ENCODE data around the gene BBS2.

Gene BBS2

GRCh38 chr16:56520251-56520577 lies 390 bp upstream of the BBS2 start:
- TF ChIP-seq, protein P1, sequence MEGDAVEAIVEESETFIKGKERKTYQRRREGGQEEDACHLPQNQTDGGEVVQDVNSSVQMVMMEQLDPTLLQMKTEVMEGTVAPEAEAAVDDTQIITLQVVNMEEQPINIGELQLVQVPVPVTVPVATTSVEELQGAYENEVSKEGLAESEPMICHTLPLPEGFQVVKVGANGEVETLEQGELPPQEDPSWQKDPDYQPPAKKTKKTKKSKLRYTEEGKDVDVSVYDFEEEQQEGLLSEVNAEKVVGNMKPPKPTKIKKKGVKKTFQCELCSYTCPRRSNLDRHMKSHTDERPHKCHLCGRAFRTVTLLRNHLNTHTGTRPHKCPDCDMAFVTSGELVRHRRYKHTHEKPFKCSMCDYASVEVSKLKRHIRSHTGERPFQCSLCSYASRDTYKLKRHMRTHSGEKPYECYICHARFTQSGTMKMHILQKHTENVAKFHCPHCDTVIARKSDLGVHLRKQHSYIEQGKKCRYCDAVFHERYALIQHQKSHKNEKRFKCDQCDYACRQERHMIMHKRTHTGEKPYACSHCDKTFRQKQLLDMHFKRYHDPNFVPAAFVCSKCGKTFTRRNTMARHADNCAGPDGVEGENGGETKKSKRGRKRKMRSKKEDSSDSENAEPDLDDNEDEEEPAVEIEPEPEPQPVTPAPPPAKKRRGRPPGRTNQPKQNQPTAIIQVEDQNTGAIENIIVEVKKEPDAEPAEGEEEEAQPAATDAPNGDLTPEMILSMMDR (IDR thresholded peaks at IDR 0.05; ENCODE audit: insufficient read depth, missing control alignments): no peak
- FAIRE-seq (no peak), DNase-seq (ENCODE audit: insufficient read length, low spot score) (no peak)

DNA sequence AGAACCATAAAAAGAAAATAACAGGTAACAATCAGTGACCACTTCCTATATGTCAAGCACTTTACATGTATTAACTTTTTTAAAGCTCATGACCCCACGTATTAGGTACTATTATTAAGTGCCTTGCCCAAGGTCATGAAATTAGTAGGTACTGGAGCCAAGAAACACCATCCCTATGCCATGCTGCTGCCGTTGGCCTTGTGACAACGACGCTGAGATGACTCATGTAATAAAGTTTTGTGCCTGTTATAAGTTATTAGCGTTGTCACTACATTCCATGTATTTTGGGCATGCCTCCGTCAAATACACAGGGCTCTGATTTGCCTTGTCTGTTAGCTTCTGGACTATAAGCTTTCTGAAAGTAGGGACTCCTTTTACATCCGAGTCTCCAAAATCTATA lies 1.4 kb downstream of the BBS2 start:
- DNase-seq (ENCODE audit: insufficient read length, low spot score) (no peak), FAIRE-seq (no peak)
- TF ChIP-seq, protein P1 (IDR thresholded peaks at IDR 0.05; ENCODE audit: insufficient read depth, missing control alignments): no peak

DNA sequence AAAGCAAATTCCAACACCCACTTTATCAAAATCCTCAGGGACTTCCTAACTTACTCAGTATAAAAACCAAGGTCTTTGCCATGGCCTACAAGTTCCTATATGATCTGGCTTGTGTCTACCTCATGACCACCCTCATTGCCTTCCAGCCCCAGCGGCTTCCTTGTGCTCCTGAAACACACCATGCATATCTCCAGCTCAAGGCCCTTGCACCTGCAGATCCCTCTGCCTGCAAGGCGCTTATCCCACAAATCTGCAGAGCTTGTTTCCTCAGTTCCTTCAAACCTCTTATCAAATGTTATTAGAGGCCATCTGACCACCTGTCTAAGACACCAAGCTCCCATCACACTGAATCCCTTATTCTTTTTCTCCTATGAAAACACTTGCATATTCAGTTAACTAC lies 2.6 kb downstream of the BBS2 start:
- TF ChIP-seq, protein P1 (IDR thresholded peaks at IDR 0.05; ENCODE audit: insufficient read depth, missing control alignments): no peak
- FAIRE-seq (no peak), DNase-seq (ENCODE audit: insufficient read length, low spot score) (no peak)

GRCh38 chr16:56515665-56516064 lies 4.2 kb downstream of the BBS2 start:
- DNase-seq (ENCODE audit: insufficient read length, low spot score) (no peak), FAIRE-seq (no peak)
- TF ChIP-seq, protein P1 (IDR thresholded peaks at IDR 0.05; ENCODE audit: insufficient read depth, missing control alignments): no peak

DNA sequence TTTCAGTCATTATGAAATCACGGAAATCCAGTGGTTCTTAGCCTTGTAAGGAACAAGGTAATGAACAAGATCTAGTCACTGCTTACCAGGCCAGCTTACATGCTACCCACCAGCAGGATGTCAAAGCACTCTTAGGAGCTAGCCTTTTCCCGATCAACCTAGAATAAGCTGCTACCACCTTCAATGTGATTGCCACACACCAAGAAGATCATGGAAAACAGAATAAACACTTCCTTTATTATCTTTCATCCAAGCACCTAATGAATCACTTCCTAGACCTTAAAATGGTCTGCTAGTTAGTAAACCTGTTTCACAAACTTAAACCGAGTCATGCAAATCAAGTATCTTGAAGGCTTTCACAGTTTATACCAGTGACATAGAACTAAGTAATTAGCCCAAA lies 5.0 kb downstream of the BBS2 start:
- TF ChIP-seq, protein P1 (IDR thresholded peaks at IDR 0.05; ENCODE audit: insufficient read depth, missing control alignments): no peak
- no peak for FAIRE-seq
- no peak for DNase-seq (ENCODE audit: insufficient read length, low spot score)

DNA sequence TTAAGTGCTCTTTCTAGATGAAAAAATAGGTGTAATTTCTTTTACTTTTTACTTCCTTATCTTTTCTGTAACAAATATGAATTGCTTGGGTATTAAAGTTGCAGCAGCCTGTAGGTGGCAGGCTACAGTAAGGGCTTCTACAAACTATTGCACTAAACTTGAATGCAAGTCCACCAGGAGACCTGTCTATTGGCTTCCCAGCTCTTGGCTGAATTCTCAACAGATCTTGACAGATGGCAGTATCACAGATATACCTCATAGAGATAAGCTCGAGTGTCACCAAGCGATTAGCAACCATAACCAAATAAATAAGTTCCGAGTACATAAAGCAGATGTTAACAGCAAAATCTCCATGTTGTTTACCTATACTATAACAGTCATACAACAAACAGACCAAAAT lies 5.9 kb downstream of the BBS2 start:
- no peak for DNase-seq (ENCODE audit: insufficient read length, low spot score)
- no peak for FAIRE-seq
- TF ChIP-seq, protein P1 (IDR thresholded peaks at IDR 0.05; ENCODE audit: insufficient read depth, missing control alignments): peak; percentile 88

DNA sequence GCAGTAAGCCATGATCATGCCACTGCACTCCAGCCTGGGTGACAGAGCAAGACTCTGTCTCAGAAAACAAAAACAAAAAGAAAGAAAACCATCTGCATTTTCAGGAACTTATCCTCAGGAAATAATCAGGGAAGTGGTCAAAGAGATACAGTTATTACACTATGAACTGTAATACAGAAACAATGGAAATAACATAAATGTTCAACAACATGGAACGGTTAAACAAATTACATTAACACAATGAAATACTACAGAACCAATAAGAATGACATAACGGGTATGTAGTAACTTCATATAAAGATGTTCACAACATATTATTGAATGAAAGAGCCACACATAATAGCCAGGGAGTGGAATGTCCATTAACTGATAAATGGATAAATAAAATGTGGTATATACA lies 6.7 kb downstream of the BBS2 start:
- no peak for FAIRE-seq
- DNase-seq (ENCODE audit: insufficient read length, low spot score): no peak
- TF ChIP-seq, protein P1 (IDR thresholded peaks at IDR 0.05; ENCODE audit: insufficient read depth, missing control alignments): no peak

Measured in D721Med (cell line).